ENCODE results near the gene FCRLB.

The FCRLB gene

GRCh38 chr1:161772397-161772796 lies 51.1 kb downstream of the FCRLB start:
- DNase-seq (ENCODE audit: extremely low spot score) = no peak
- POLR2A ChIA-PET = interaction anchor here (1.6 kb wide), 1 partner anchor 22 kb away, joined by 4 read pairs; the partner anchor contains the start of gene DUSP12
- TF ChIP-seq ZNF384 (IDR thresholded peaks at IDR 0.05) (no peak), ARNT (IDR thresholded peaks at IDR 0.05) (no peak), ELF4 (IDR thresholded peaks at IDR 0.05) (no peak), LEF1 (IDR thresholded peaks at IDR 0.05; ENCODE audit: borderline replicate concordance) (no peak), TARDBP (IDR thresholded peaks at IDR 0.05) (no peak), SP1 (IDR thresholded peaks at IDR 0.05) (no peak), FOXM1 (IDR thresholded peaks at IDR 0.05; ENCODE audit: borderline replicate concordance) (no peak)
- TF ChIP-seq, protein P1, sequence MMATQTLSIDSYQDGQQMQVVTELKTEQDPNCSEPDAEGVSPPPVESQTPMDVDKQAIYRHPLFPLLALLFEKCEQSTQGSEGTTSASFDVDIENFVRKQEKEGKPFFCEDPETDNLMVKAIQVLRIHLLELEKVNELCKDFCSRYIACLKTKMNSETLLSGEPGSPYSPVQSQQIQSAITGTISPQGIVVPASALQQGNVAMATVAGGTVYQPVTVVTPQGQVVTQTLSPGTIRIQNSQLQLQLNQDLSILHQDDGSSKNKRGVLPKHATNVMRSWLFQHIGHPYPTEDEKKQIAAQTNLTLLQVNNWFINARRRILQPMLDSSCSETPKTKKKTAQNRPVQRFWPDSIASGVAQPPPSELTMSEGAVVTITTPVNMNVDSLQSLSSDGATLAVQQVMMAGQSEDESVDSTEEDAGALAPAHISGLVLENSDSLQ (IDR thresholded peaks at IDR 0.05) = no peak
- CTCF ChIA-PET = interaction anchor here (1.7 kb wide), 1 partner anchor 20 kb away, joined by 6 read pairs; no protein-coding TSS in a partner anchor

DNA sequence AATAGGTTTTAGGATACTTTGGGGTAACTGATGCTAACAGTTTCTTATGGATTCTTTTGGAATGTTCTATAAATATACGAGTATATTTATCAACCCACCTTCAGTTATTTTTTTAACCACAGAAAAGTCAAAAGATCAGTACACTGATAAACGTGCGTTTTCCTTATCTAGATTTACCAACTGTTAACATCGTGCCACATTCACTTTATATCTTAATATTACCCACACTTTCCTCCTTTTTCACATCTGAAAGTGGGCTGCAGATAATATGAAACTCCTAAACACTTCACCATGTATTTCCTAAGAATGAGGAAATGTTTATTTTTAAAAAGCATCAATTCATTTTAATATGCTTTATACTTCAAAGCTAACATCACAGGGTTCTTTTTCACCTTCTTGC lies 52.4 kb downstream of the FCRLB start:
- ChIA-PET POLR2A (no interaction called here), CTCF (no interaction called here)
- TF ChIP-seq L3MBTL2 (conservative IDR thresholded peaks at IDR 0.05) = no peak
- no peak for TF ChIP-seq ARNT (IDR thresholded peaks at IDR 0.05)
- no peak for TF ChIP-seq SP1 (IDR thresholded peaks at IDR 0.05)
- no peak for TF ChIP-seq TARDBP (IDR thresholded peaks at IDR 0.05)
- TF ChIP-seq, protein P1 (IDR thresholded peaks at IDR 0.05) = no peak
- no peak for TF ChIP-seq ELF4 (IDR thresholded peaks at IDR 0.05)
- no peak for TF ChIP-seq FOXK2 (IDR thresholded peaks at IDR 0.05)
- TF ChIP-seq FOXM1 (IDR thresholded peaks at IDR 0.05; ENCODE audit: borderline replicate concordance) = no peak
- no peak for TF ChIP-seq NFRKB (IDR thresholded peaks at IDR 0.05)
- no peak for TF ChIP-seq LEF1 (IDR thresholded peaks at IDR 0.05; ENCODE audit: borderline replicate concordance)
- no peak for TF ChIP-seq ZNF384 (IDR thresholded peaks at IDR 0.05)
- no peak for TF ChIP-seq CTBP1 (IDR thresholded peaks at IDR 0.05; ENCODE audit: borderline replicate concordance)
- no peak for TF ChIP-seq SUZ12 (IDR thresholded peaks at IDR 0.05)
- TF ChIP-seq BHLHE40 (IDR thresholded peaks at IDR 0.05; ENCODE audit: borderline replicate concordance) = no peak
- TF ChIP-seq FOXA1 (IDR thresholded peaks at IDR 0.05) = no peak
- TF ChIP-seq HDGF (IDR thresholded peaks at IDR 0.05; ENCODE audit: borderline replicate concordance) = no peak

DNA sequence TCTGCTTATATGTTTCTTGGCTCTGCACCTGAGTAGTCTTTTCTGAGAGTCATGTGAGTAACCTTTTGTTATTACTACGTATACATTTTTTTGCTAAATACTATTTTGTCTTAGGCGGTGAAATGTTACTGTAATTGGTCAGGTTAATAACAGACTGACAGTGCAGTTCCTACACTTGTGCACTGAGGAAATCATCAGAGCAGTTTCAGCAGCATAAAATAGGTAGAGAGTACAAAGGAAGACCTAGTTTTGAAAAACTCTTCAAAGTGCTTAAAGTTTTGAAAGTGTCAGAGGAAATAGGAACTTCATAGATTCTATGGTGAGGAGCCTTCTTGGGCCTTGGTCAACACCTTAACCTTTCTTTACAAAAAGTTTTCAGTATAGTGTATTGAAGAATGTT lies 55.9 kb downstream of the FCRLB start:
- ChIA-PET CTCF (no interaction called here), POLR2A (no interaction called here)
- TF ChIP-seq LEF1 (IDR thresholded peaks at IDR 0.05; ENCODE audit: borderline replicate concordance) = no peak
- TF ChIP-seq SUZ12 (IDR thresholded peaks at IDR 0.05) = no peak
- no peak for TF ChIP-seq ARNT (IDR thresholded peaks at IDR 0.05)
- no peak for TF ChIP-seq CTBP1 (IDR thresholded peaks at IDR 0.05; ENCODE audit: borderline replicate concordance)
- TF ChIP-seq HDGF (IDR thresholded peaks at IDR 0.05; ENCODE audit: borderline replicate concordance) = no peak
- TF ChIP-seq TARDBP (IDR thresholded peaks at IDR 0.05) = no peak
- TF ChIP-seq FOXK2 (IDR thresholded peaks at IDR 0.05) = no peak

More for the DNA sequence above, 52.4 kb downstream of the FCRLB start:
- DNase-seq (ENCODE audit: extremely low spot score) = no peak

More for the DNA sequence above, 55.9 kb downstream of the FCRLB start:
- DNase-seq (ENCODE audit: extremely low spot score) = no peak
